Activated CD4-positive, CD25-positive, alpha-beta regulatory T cell (primary cell): ENCODE results near the gene ESYT2.
A peak's percentile ranks its signal among the peaks of the same experiment; 100 is the strongest.
"Not testable (repeated sequence)": the region's sequence is repeated elsewhere in the genome, so short reads cannot be mapped to it uniquely, and the experiment has no call there.

Experiments
- DNase-seq, 4 experiments: peaks; one replicate each; lab custom pipeline; 2025; lab: John Stamatoyannopoulos, UW

The ESYT2 gene

DNA sequence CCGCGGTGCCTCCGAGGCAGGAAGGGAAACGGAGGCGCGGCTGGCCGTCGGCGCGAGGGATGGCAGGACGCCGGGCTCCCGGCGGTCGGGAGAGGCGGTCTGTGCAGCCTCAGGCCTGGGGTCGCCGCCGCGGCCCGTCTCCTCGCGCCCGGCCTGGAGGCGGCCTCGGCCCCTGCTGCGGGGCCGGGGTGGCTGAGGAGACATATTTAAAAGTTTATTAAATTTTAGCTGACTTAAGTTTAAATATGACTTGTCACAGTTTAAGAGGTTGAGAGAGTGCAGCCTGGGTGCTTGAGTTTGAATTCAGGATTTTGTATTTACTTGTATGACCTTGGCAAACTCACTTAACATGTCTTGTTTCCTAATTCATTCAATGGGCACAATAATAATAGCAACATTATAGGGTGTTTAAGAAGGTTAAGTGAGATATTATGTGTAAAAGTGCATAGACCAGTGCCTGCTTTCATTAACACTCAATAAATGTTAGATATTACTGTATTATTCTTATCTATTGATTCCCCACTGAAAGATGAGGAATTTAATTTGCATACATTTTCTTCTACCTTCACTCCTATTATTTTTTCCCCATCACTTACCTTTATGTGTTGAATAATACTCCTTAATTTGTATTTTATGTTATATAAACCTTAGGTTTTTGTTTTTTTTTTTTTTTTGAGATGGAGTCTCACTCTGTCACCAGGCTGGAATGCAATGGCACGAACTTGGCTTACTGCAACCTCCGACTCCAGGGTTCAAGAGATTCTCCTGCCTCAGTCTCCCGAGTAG, 27.8 kb upstream of the ESYT2 start:
- no peak for DNase-seq

DNA sequence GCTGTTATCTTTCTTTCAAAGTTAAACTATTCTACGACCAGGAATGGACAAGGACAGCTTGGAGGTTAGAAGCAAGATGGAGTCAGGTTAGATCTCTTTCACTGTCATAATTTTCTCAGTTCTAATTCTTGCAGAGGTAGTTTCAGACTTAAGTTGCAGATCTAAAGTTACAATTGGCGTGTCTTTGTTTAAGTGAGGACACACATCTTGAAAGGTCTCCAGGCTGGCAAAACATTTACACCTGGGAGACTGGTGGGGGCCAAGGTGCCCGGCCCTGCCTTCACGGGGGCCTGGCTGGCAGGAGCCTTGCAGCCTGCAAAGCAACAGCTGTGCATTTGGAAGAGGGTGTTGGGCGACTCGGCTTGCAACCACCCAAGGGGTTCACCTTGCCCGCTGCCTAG, 25.4 kb upstream of the ESYT2 start:
- DNase-seq: no peak

DNA sequence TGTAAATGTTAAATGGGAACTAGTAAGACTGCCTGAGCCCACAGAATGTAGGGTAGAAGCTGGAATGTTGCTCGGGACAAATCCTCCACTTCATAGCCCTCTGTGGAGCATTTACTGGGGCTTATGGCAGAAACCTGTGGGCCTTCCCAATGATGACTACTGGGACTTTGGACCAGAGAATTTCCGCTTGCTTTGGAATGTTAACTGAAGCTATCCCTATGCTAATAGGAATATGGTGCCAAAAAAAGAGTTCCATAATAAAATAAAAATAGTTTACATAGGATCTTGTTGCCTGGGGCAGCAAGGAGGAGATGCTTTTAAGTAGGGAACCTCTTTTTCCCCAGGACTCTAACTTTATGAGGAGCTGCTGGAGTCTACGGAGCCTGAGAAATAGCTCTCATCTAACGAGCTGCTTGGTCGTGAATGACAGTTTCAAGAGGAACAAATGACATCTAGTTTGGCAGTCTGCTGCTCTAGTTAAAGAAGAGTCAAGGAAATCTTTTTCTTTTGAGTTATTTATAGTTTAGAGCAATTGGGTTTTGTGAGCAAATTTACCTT, 21.3 kb upstream of the ESYT2 start:
- no peak for DNase-seq

- no peak for DNase-seq
Measured at GRCh38 chr7:158849768-158850544, 20.6 kb upstream of the ESYT2 start.

DNA sequence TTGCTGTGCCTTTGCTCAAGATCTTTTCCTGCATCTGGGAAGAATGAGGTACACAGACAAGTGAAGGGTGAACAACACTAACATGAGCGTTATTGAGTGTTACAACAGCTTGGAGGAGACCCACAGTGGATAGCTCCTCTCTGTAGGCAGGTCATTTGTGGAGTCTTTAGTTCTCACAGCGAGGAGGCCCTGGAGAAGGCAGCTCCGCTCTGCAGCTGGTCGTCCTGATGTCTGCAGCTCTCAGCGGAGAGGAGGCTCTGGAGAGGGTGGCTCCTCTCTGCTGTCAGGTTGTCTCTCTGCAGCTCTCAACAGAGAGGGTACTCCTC, 20.1 kb upstream of the ESYT2 start:
- DNase-seq: no peak

DNA sequence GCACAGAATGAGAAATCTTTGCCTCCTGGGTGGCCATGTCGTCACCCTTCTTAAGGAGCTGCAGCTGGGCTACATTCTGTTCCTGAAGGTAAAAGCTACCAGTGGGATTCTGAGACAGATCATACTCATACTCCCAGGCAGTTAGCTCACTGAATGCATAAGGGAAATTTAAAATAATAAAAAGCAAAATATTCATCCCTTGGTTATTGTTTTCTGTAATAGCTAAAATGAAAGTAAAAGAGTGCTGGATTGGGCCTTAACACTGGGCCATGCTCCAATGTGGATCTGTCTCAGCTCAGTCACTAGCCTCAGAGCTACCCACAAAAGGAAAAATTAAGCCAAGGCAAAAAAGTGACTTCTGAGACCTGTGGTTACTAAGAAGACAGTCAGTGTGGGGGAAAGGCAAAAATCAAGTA, 18.1 kb upstream of the ESYT2 start:
- no peak for DNase-seq

DNA sequence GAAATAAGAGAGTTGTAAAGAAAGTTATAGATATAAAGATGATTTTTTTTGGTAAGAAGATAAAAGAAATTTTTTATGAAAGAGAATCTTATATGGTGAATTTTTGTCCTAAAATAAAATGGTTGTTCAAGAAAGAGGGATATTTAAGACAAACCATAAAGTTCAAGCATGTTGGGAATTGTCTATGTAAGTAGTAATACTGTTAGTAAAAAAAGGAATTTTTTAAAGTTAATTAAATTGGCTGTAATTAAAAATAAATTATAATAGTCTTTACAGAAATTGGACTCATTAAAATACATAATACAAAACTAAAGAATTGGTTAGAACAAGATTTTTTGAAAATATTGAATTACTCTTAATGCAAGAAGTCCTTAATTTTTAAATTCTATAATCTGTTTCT, 17.0 kb upstream of the ESYT2 start:
- no peak for DNase-seq

DNA sequence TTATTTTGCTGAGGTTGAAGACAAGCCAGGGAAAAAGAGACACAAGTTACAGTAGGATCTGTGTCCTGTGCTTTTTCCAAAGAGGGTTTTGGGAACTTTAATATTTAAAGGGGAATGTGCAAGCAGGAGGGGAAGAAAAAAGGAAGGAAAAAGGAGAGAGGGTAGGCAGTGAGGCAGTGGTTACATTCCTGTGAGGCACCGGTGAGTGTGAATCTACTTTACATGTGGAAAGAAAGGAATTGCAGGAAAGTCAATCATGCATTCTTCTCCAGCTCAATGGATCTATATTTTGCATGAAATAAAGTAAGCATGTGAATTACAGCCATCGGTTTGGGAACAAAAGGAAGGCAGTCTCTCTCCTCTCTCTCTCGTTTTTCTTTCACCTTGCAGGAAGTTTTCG, 14.5 kb upstream of the ESYT2 start:
- DNase-seq: no peak

DNA sequence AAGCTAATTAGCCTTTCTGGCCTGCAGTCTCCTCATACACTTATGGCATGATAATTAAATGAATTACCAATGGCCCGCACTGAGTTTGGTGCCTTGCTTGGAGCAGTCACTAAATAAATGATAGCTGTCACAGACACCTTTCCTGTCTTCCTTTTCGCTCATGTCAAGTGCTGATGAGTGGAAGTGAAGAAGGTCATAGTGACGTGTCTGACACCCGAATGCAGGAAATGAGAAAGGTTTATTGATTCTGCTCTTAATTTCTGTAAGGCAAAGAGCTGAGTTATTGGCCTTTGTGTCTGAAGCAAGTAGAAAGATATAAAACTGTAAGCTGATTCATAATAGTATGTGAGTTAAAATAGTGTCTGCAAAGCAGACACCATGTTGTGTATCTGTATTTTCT, 13.2 kb upstream of the ESYT2 start:
- DNase-seq: no peak

DNA sequence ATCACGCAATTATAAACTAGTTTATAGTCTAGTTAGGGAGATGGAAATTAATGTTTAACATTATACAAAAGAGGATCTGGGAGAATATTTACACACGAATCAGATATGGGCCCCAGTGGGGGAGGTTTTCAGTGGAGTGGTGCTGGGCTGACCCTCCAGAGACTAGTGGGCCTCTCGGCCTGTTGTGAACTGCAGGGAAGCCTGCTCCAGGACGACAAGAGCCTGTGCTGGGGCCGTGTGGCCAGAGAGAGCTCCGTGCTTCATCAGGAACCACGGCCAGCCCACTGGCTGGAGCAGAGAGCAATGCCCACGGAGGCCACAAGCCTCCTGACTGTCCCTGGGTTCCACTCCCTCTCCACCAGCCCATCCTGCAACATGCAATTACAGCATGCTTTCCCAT, 11.3 kb upstream of the ESYT2 start:
- no peak for DNase-seq

DNA sequence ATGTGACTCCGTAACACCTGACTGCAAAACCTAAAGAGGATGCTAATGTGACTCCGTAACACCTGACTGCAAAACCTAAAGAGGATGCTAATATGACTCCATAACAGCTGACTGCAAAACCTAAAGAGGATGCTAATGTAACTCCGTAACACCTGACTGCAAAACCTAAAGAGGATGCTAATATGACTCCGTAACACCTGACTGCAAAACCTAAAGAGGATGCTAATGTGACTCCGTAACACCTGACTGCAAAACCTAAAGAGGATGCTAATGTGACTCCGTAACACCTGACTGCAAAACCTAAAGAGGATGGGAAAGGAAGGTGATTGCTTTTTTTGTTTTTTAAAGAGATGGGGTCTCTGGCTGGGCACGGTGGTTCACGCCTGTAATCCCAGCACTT, 9.9 kb upstream of the ESYT2 start:
- not testable (repeated sequence) for DNase-seq

DNA sequence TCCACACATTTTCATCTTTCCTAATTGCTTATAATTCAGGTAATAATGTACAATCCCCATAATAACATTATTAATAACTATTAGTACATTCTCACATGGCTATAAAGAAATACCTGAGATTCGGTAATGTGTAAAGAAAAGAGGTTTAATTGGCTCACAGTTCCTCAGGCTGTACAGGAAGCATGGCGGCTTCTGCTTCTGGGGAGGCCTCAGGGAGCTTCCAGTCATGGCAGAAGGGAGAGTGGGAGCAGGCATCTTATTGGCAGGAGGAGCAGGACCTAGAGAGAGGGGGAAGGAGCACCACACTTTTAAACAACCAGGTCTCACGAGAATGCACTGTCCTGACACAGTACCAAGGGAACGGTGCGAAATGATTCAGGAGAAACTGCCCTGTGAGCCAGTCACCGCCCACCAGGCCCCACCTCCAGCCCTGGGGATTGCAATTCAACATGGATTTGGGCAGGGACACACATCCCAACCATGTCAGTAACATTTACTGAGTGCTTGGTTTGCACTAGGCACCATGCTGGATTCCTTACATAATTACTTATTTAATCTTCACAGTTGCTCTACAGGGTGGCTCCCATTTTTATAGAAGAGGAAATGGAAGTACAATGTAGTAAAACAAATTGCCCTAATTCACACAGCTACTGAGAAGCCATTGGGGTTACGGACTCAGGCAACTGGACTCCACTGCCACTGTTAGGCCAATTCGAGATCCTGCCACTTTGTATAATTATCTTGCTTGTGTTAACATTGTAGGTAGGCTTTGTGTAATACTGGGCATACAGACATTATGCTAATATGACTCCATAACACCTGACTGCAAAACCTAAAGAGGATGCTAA, 8.7 kb upstream of the ESYT2 start:
- no peak for DNase-seq

GRCh38 chr7:158836692-158837091, 7.4 kb upstream of the ESYT2 start:
- no peak for DNase-seq

DNA sequence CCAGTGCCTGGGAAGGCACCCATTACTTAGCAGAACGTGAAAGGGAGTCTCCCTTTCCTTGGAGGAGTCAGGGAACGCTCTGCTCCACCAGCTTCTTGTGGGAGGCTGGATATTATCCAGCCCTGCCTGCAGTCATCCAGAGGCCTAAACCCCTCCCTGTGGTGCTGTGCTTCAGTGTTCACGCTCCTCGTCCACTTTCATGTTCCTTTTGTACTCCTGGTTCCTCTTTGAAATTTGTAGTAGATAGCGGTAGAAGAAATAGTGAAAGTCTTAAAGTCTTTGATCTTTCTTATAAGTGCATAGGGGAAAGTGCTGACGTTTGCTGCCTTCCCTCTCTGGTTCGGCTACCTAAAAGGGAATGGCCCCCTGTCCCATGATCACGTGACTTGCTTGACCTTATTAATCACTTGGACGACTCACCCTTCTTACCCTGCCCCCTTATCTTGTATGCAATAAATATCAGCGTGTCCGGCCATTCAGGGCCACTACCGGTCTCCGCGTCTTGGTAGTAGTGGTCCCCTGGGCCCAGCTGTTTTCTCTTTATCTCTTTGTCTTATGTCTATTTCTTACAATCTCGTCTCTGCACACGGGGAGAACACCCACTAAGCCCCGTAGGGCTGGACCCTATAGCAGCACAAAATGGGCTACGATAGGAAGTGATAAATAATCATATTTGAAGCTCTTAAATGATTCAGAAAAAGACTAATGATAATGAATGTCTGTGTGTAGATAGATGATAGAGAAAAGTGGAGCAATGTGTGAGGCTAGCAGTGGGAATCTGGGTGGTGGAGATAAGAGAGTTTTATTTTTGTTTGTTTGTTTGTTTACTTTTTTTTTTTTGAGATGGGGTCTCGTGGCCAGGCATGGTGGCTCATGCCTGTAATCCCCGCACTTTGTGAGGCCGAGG, 5.8 kb upstream of the ESYT2 start:
- DNase-seq: no peak

DNA sequence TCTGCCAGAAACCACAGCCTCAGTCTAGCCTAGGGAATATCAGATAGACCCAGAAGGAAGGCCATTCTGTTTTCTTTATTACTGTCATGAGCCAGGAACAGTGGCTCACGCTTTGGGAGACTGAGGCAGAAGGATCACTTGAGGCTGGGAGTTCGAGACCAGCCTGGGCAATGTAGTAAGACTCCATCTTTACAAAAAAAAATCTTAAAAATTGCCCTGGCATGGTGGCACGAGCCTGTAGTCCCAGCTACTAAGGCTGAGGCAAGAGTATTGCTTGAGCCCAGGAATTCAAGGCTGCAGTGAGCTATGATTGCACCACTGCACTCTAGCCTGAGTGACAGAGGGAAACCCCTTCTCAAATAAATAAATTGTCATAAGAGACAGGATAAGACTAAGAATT, 3.7 kb upstream of the ESYT2 start:
- no peak for DNase-seq

- no peak for DNase-seq
Measured at GRCh38 chr7:158831738-158832091, 2.4 kb upstream of the ESYT2 start.

DNA sequence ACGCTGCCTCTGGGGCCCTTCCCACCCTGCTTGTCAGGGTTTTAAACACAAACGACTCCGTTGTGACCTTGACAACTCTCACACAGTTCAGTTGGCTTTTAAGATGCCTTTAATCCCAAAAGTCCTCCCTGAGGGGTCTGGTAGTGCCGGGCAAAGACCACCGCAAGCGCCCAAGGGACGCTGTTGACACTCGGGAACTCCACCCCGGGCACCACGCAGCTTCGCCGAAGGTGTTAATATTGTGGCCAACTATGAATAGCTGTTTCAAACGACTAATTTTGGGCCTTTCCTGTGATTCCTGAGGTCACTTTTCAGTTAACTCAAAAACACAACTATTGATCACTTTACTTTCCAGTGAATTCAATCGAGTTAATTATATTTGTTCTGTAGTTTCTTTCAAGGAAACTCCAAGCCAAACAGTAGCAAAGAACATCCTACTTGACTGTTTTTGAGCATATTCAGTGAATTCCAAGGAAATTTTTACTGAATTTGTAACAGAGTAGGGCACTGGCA, 958 bp upstream of the ESYT2 start:
- no peak for DNase-seq

DNA sequence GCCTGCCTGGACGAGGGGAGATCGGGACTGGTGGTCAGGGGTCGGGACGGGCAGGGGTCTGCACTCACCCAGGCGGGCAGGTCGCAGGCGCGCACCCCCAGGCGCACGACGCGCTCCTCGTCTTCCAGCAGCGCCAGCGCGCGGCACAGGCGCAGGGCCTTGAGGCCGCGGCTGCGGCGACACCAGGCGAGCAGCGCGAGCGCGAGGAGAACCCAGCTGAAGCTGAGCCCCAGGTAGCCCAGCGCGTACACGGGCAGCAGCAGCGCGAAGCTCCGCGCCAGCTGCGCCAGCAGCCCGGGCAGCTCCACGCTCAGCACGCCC, 328 bp downstream of the ESYT2 start:
- peak in 3 of 4 experiments; percentile 22 to 76 (median 72) for DNase-seq

DNA sequence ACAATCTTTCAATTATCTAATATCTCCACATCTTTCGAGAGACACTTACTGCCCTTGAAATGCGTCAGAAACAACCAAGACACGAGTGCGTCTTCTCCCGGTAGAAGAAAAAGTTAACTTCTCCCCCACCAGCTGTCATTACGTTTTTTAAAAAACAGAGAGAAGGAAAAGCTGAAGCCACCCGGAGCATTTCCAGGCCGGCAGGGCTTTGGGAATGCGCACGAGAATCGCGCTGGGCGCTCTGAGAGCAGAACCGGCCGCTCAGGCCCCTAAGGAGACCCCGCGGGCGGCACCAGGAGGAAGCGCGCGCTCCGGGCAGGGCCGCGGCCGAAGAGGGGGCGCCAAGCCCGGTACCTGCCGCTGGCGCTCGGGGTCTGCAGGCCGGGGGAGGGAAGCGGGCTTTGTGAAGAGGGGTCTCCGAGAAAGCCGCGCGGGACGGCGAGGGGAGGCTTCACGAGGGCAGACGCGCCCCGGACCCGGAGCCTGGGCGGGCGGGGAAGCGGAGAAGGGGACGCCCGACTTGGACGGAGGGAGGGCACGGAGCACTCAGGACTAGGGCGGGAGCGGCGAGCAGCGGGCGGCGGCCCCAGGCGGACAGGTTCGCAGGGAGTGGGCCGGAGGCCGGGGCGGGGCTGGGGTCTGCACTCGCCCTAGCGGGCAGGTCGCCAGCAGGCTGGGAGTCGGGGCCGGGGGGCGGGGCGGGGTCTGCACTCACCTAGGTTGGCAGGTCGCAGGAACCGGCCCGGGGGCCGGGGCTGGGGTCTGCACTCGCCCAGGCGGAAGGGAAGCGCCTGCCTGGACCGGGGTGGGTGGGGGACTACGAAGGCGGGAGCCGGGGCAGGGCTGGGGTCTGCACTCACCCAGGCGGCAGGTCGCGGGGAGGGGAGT, 932 bp downstream of the ESYT2 start:
- peak in 1 of 4 experiments; percentile 53 for DNase-seq

DNA sequence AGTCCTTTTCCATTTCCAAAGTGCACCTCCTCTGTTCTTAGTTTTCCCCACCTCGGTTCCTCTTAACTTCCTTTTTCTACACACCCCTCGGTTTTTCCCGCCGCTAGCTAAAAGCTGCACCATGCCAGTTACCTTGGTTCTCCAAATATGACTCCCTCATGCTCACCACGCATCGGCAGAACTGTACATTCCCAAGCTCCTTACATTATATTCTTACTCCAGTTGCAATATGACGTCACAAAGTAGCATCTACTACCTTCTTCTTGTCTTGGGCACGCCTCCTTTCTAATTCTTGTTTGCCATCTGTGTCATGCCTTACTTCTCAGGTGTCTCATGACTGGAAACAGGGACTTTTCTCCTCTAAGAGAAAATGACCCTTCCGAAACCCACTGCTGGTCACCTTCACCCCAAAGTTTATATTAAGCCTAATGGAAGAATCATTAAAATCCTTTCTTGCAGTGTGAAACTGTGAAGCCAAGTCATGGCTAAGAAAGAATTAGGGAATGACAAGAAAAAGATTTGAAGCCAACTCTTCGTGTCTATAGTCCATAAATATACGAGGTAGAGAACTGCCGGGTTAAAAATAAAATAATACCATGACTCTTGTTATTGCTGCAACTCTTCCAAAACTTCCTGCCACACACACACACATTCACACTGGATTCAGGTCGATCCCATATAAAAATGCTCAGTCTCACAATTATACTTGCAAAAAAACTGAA, 1.7 kb downstream of the ESYT2 start:
- DNase-seq: no peak
